NCI-H82 treated with DMSO at 0.1 percent for 48 hours (cell line): Measurements from ENCODE around the gene GMEB2.
"Not testable (repeated sequence)": the region's sequence is repeated elsewhere in the genome, so short reads cannot be mapped to it uniquely, and the experiment has no call there.

Experiments used
- DNase-seq: peaks from one replicate; lab custom pipeline; 2025; ENCODE audit not compliant: unreplicated experiment; lab: John Stamatoyannopoulos, UW

Gene GMEB2, protein sequence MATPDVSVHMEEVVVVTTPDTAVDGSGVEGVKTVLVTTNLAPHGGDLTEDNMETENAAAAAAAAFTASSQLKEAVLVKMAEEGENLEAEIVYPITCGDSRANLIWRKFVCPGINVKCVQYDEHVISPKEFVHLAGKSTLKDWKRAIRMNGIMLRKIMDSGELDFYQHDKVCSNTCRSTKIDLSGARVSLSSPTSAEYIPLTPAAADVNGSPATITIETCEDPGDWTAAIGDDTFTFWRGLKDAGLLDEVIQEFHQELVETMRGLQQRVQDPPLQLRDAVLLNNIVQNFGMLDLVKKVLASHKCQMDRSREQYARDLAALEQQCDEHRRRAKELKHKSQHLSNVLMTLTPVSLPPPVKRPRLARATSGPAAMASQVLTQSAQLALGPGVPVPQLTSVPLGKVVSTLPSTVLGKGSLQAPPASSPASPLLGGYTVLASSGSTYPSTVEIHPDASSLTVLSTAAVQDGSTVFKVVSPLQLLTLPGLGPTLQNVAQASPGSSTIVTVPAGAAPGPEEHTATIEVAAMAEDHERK

DNA sequence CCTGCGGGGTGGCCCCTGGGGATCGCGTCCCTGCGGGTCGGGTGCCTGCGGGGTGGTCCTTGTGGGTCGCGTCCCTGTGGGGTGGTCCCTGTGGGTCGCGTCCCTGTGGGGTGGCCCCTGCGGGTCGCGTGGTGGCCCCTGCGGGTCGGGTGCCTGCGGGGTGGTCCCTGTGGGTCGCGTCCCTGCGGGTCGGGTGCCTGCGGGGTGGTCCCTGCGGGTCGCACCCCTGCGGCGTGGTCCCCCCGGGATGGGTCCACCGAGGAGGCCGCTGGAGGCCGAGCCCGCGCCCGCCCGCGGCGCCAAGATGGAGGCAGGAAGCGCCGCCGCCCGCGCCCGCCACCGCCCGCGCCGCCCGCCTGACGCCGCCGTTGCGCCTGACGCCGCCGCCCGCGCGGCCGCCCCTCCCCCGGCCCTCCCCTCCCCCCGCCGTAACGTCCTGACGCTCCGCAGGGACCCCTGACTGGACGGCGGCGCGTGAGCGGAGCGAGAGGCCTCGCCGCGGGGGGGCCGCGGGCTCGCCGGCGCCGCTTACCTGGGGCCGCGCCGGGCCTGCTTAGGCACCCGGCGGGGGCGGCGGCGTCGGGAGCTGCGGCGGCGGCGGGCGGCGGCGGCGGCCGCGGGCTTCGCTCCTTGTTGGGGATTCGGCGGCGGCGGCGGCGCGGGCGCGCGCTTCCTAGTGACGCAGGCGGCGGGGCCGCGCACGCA is at the start of gene GMEB2:
TSS of gene GMEB2 (minus strand) at position 678 of the 705 bp plus-strand sequence. CDS start 7,704 bp downstream, outside the sequence.
- DNase-seq: peak; percentile 64

DNA sequence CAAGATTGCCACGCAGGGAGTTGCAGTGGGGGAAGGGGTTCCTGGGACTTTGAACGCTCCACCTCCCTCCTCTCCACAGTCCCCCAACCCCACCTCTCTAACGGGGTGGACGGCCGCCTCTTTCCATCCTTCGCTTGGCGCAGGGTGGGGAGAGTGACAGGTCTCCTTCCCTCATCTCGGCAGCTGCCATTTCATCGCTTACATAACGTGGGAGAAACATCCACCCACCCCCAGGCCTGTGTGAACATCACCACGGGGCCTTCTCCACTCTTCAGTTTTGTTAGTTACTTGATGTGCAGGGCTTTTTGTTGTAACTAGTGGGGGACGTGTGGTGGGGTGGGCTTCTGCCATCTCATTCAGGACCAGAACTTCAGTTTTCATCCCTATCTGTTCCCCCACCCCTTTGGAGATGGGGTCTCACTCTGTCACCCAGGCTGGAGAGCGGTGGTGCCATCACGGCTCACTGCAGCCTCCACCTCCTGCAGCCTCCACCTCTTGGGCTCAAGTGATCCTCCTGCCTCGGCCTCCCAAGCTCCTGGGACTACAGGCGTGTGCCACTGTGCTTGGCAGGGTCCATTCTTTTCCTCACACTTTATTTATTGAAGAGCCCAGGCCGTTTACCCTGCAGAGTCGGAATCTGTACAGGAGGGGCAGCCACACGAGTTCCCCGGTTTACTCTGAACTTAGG is 48.9 kb upstream of the GMEB2 start:
- no peak for DNase-seq

DNA sequence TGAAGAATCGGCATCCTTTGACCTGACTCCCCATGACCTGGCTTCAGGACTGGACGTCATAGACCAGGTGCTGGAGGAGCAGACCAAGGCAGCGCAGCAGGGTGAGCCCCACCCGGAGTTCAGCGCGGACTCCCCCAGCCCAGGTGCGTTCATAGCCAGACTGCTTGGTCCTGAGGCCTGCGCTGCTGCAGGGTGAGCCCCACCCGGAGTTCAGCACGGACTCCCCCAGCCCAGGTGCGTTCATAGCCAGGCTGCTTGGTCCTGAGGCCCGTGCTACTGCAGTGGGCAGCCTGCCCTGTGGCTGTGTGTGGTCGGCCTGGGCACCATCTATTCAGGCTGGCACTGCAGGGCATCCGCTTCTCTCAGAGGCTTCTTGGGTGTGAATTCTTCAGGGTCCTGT is 47.0 kb upstream of the GMEB2 start:
- DNase-seq: no peak

DNA sequence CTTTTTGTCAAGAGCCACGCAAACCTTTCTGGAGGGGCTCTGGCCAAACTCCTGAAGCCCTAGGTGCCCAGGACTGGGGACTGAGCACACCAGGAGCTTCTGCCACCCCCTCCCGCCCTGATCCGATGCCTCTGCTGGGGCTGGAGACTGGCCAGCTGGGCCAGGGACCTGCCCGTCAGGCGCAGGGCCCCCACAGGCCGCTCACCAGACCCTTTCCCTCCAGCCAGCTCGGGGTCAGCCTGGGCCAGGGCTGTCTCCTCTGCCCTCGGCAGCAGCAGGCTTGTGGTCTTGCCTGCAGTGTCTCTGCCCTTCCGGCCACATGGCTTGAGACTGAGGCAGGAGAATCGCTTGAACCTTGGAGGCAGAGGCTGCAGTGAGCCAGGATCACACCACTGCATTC is 45.8 kb upstream of the GMEB2 start:
- DNase-seq: no peak

DNA sequence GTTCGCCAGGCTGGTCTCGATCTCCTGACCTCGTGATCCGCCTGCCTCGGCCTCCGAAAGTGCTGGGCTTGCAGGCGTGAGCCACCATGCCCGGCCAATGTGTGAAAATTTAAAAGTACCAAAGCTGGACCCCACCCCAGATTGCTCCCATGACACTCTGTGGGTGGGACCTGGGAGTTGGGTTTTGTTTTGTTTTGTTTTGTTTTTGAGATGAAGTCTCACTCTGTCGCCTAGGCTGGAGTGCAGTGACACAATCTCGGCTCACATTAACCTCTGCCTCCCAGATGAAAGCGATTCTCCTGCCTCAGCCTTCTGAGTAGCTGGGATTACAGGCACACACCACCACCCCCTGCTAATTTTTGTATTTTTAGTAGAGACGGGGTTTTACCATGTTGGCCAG is 44.8 kb upstream of the GMEB2 start:
- not testable (repeated sequence) for DNase-seq

DNA sequence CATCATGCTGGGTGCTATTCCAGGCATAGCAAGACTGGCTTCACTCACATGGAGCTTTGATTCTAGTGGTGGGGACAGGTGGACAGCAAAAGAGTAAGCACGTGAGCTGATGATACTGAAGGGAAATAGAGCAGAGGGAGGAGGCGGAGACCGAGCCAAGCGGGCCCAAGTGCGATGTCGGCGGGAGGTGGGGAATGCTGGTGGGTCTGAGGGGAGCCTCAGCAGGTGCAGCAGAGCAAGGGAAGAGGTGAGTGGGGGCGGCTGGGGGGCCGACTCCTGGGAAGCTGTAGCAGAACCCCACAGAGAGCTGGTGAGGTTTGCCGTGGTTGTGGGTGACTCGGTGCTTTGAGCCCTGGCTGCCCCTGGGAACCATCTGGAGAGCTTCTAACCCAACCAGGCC is 41.5 kb upstream of the GMEB2 start:
- no peak for DNase-seq

DNA sequence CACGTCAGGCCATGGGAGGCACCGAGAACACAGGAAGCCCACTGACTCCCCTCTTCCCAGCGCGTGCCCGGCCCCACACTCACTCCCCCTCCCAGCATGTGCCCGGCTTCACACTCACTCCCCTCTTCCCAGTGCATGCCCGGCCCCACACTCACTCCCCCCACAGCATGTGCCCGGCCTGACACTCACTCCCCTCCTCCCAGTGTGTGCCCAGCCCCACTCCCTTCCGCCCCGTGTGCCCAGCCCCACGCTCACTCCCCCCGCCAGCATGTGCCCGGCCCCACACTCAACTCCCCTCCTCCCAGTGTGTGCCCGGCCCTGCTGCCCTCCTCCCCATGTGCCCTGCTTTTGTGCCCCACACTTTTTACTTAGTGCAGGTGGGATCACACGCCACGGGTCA is 41.0 kb upstream of the GMEB2 start:
- DNase-seq: no peak

DNA sequence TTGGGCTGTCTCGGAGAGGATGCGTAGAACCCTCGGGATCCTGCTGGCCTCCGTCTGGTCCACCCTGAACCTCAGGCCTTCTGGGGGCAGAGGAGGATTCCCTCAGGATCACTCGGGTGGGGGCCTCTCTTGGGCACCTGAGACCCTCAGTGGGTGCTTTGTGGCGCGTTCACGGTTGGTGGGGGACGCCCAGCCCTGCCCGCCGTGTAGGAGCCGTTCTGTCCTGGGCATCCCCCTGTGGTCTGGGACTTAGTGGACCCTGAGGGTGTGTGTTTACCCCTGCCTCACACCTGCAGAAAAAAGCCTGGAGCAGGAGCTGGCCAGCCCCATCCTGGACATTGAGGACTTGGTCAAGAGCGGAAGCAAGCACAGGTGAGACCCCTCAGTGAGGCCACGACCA is 38.8 kb upstream of the GMEB2 start:
- no peak for DNase-seq

DNA sequence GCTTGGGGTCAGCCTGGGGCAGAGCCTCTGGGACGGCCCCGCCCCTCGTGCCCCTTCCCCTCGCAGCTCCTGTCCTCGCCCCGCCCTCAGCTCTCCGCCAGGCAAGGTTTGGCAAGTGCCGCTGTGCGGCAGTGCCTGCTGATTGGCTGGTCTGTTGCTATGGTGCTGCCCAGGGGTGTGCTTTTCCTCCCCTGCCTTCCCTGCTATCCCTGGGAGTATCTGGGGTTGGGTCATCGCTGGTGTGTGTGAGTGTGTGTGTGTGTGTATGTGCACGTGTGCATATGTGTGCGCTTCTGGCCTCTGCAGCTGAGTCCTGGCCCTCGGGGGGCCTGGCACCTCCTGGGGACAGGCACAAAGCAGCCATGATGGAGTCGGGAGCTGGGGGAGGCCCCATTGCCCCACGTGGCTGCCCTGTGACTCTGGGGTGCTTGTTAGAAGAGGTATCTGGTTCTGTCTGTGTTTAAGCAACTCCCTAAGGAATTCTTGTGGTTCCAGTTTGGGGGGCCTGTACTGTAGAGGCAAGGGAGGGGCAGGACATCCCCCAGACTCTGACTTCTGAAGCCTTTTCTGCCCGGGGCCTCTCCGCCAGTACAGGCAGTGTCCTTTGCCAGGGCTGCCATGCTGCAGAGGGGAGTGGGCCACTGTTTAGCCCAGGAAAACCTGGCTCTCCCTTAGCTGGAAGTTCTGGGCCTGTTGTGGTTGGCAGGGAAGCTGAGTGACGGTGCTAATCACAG is 38.1 kb upstream of the GMEB2 start:
- DNase-seq: no peak

DNA sequence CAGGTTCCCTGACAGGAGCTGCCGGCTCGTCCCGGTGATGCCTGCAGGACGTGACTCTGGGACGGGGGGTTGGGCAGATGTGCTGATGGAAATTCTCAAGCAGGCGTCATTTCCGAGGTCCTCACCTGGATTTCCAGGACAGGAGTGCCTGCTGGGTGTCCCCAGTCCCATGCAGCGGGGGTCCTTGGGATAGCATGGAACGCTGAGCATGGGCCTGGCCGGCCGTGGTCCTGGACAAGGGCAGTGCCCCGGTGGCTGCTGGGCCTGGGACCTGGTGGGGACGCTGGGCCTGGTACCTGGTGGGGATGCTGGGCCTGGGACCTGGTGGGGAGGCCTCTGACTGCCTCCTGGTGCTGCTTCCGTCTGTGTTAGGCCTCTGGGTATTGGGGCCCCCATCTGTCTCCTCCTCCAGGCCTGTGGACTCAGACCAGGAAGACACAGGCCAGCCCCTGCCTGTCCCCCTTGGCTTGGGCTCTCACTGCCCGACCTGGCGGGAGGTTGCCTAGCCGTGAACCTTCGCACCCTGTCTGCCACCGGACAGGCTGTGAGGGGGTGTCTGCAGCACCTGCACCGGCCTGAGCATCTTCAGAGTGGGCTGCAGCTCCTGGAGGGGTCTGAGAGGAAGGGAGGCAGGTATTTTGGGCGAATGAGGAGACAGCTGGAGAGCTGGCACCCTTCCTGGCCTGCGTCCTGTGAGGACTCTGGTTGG is 37.4 kb upstream of the GMEB2 start:
- DNase-seq: no peak

DNA sequence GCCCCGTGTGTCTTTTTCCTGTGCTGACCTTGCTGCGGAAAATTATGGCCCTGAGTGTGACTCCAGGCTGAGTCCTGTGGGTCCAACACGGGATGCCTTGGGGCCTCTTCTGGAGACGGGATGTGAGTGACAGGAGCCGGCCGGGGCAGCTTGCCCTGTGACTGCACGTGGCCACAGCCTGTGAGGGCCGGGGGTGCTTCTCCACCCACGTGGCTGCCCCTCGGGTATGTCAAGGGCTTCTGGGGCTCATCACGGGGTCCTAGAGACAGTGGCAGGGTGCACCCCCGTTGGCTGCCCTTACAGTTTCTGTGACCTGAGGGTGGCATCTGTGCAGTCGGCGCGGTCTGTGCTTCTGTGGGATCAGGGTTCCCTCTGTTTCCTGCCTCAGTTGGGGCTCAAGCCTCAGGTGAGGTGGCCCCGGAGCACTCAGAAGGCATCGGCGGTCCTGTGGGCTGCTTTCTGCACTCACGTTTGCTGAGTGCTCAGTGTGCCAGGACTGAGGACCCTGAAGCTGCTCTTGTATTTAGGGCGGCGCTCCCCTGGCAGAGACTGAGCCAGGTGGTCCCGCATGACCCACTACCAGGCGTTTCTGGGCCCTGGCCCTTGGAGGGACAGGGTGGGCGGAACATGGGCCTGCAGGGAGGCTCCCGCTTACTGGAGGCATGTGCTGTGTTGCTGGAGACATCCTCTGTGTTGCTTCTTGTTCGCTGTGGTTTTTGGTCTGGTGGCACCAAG is 36.6 kb upstream of the GMEB2 start:
- no peak for DNase-seq

DNA sequence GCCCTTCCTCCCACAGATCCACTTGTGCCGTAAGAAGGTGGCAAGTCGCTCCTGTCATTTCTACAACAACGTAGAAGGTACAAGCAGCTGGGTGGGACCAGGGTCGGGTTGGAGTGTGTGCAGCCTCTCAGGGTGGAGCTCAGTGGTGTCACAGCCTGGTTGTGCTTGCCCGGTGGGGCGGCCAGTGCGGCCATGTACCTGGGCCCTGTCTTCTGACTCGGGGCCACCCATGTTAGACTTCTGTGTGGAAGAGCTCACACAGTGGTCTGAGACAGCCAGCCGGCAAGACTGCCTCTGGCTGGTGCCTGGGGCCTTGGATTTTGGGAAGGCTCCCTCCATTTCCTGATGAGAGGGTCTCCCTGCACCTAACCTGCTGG is 35.9 kb upstream of the GMEB2 start:
- DNase-seq: no peak

DNA sequence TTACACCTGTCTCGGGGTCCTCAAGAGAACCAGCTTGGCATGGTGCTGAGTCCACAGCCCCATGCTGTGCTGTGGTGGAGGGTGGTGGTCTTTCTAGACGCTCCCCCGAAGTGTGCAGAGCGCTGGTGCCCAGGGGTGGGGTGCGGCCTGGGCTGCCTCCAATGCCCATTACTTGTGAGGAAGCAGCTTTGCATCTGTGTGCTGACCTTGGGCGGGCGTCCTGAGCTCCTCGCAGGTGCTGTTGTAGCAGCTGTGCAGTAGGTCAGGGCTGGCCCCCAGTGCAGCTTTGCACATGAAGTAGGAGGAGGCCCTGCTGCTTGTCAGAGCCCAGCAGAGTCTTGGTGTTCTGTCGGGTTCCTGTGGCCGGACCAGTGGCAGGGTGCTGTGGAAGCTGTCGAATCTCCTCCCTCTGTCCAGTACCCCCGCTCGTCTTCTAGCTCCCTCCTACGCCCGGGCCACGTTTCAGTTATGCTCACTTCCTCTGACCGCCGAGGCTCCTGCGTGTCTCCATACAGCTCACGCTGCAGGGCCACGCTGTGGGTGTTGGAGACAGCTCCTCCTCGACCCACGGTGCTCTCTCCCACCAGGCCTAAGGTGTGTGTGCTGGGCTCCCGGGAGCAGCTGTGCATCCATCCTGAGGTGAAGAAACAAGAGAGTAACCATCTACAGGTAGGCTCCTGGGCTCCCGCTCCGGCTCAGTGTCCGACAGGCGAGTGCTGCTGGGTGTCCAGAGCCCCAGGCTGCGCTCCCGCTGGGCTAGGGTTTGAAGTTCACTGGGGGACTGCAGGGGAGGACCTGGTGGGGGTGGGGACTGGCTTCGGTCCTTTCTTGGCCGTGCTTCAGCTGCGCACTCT is 35.3 kb upstream of the GMEB2 start:
- no peak for DNase-seq

DNA sequence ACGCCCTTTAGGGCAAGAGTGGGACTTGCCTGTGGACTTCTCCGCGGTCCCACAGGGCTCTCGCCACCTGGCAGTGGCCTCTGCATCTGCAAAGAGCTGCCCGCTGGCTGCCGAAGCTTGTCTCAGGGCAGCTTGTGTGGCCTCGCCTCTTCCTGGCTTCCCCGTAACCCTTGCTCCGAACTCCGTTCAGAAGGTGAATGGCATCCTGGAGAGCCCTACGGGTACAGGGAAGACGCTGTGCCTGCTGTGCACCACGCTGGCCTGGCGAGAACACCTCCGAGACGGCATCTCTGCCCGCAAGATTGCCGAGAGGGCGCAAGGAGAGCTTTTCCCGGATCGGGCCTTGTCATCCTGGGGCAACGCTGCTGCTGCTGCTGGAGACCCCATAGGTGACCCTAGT is 34.2 kb upstream of the GMEB2 start:
- DNase-seq: no peak

DNA sequence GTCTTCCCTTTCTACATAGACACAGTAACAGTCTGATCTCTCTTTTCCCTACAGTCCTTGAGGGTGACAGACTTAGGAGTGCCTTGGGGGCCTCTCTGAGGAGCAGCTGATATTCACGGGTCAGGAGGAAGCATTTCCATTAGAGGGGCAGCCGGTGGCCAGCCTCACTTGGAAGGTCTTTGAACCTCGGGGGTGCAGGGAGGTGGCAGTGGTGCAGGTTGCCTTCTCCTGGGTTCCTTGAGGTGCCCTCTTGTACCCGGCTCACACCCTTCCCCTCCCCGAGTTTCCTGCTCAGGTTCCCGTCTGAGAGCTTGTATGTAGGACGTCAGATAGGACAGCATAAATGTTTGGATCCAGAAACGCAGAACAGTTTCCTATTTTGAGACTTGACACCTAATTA is 33.7 kb upstream of the GMEB2 start:
- no peak for DNase-seq

DNA sequence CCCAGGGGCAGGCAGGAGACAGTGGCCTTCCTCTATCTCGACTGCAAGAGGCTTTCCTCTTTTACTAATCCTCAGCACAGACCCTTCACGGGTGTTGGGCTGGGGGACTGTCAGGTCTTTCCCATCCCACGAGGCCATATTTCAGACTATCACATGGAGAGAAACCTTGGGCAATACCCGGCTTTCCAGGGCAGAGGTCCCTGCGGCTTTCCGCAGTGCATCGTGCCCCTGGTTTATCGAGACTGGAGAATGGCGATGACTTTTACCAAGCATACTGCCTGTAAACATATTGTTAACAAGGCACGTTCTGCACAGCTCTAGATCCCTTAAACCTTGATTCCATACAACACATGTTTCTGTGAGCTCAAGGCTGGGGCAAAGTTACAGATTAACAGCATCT is 33.3 kb upstream of the GMEB2 start:
- DNase-seq: not testable (repeated sequence)

DNA sequence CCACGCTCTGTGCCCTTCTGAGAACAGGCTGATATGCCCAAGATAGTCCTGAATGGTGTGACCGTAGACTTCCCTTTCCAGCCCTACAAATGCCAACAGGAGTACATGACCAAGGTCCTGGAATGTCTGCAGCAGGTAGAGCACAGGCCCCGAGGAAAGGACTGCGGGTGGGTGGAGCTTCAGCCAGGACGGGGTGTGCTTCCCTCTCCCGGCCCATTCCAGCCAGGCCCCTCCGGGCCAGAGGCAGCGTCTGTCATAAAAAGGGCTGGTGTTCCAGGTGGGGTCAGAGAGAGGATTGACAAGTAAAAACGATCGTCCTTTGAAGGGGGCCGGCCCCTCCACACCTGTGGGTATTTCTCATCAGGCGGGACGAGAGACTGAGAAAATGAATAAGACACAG is 32.5 kb upstream of the GMEB2 start:
- DNase-seq: no peak

DNA sequence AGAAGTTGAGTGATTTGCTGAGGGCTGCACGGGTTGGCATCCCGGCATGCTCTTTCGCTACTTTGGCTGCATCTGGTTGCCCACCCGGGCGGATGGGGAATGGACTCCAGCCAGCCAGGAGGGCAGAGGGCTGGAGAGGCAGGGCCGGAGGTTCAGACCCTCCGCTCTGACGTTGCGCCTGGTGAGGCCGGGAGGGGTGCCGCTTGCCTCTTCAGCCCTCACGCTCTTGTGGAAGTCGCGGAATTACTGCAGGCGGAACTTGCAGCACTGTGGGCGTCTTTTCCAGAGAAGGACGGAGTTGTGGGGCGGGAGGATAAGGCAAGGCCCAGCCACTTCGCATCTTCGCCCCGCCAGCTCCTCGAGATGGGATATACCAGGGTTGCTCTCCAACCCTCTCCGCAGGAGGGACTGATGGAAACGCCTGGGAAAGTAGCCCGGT is 31.9 kb upstream of the GMEB2 start:
- no peak for DNase-seq
